Osteoblast (primary cell): Measurements from ENCODE around the gene MYBPC3. TPM values are rescaled to one million over a fixed set of nuclear protein-coding genes. Genes with fewer than 3 reads are reported as not detected.

Source experiments
- DNase-seq: peaks from one replicate; pipeline ENCODE4 v3.0.0; 2011; ENCODE audit warnings: low spot score, mixed read lengths; ENCODE audit not compliant: insufficient read length; ENCODE audit errors: missing footprints
- H2AFZ ChIP-seq: 2 replicates; pipeline ENCODE4 v1.6.0; 2011; ENCODE audit warnings: mild to moderate bottlenecking, low read length
- H3K27ac ChIP-seq: 2 replicates; pipeline ENCODE4 v1.5.1; 2011; ENCODE audit warnings: mild to moderate bottlenecking, low read depth, low read length, moderate library complexity
- H3K27me3 ChIP-seq: 2 replicates; pipeline ENCODE4 v1.6.0; 2012; ENCODE audit warnings: mild to moderate bottlenecking, control low read depth, inconsistent platforms, low read length, moderate library complexity; ENCODE audit not compliant: insufficient read depth
- H3K36me3 ChIP-seq: 2 replicates; pipeline ENCODE4 v1.5.1; 2011; ENCODE audit warnings: mild to moderate bottlenecking, low read length, control low read depth, moderate library complexity; ENCODE audit not compliant: insufficient read depth
- H3K4me1 ChIP-seq: 2 replicates; pipeline ENCODE4 v1.5.1; 2011; ENCODE audit warnings: mild to moderate bottlenecking, low read length, control low read depth, moderate library complexity; ENCODE audit not compliant: insufficient read depth
- H3K4me2 ChIP-seq: 2 replicates; pipeline ENCODE4 v1.6.0; 2011; ENCODE audit warnings: mild to moderate bottlenecking, low read length; ENCODE audit not compliant: insufficient read depth
- H3K4me3 ChIP-seq: fragments of 200-600 bp; sonication (generic); 3 replicates; pipeline ENCODE4 v1.5.1; 2012; ENCODE audit warnings: mild to moderate bottlenecking, low read length, inconsistent platforms; ENCODE audit not compliant: insufficient read depth
- H3K79me2 ChIP-seq: 2 replicates; pipeline ENCODE4 v1.6.0; 2012; ENCODE audit warnings: mild to moderate bottlenecking, low read length, control low read depth, inconsistent platforms; ENCODE audit not compliant: insufficient read depth
- H3K9me3 ChIP-seq: 2 replicates; pipeline ENCODE4 v1.5.1; 2011; ENCODE audit warnings: low read depth, low read length, control low read depth
- H4K20me1 ChIP-seq: 2 replicates; pipeline ENCODE4 v1.6.0; 2012; ENCODE audit warnings: mild to moderate bottlenecking, low read length, control low read depth; ENCODE audit not compliant: insufficient read depth
- CTCF ChIP-seq: IDR thresholded peaks from 2 replicates; pipeline ENCODE4 v1.5.1; 2011; ENCODE audit warnings: mild to moderate bottlenecking, low read depth, low read length, moderate library complexity; ENCODE audit errors: extremely low read depth
- total RNA-seq: library from RNA; depleted of rRNA; stranded (reverse); fragments of >200 nt; gene quantifications from 2 replicates; pipeline ENCODE4 v1.2.3, GENCODE V29; 2012

MYBPC3 gene
- total RNA-seq, 1 donor: not detected

- no peak overlapping the region for H3K27ac ChIP-seq
- H3K4me2 ChIP-seq: no peak overlapping the region
- H3K36me3 ChIP-seq: peaks cover 2% of the 10 kb centered on the region
- peak; percentile 44 for DNase-seq
- no peak for TF ChIP-seq CTCF
- H3K4me1 ChIP-seq: no peaks in the 10 kb centered on the region
- H3K27me3 ChIP-seq: no peaks in the 10 kb centered on the region
- H2AFZ ChIP-seq: no peak overlapping the region
- no peaks in the 10 kb centered on the region for H3K9me3 ChIP-seq
- H4K20me1 ChIP-seq: no peaks in the 10 kb centered on the region
- H3K79me2 ChIP-seq: no peaks in the 10 kb centered on the region
- no peak overlapping the region for H3K4me3 ChIP-seq
Observed at GRCh38 chr11:47333886-47334443, 18.5 kb downstream of the MYBPC3 start.

DNA sequence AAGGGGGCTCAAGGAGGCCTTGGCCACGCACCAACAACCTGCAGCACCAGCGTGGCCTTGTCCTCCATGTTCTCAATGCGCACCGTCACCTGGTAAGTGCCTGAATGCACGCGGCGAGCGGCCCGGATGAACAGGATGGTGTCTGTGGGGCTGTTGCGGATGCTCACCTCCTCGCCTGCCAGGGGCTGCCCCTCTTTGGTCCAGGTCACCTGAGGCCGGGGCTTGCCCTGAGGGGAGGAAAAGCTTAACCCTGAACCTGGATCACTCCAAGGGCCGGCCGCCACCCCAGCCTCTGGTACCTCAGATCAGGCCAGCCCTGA, 19.0 kb downstream of the MYBPC3 start:
- no peaks in the 10 kb centered on the region for H4K20me1 ChIP-seq
- H3K4me2 ChIP-seq: no peak overlapping the region
- no peak overlapping the region for H3K4me3 ChIP-seq
- no peak for TF ChIP-seq CTCF
- H3K27me3 ChIP-seq: no peaks in the 10 kb centered on the region
- no peaks in the 10 kb centered on the region for H3K4me1 ChIP-seq
- peaks cover 7% of the 10 kb centered on the region for H3K36me3 ChIP-seq
- no peaks in the 10 kb centered on the region for H3K79me2 ChIP-seq
- no peak overlapping the region for H3K27ac ChIP-seq
- no peak for DNase-seq
- no peak overlapping the region for H2AFZ ChIP-seq
- H3K9me3 ChIP-seq: no peaks in the 10 kb centered on the region

- TF ChIP-seq CTCF: no peak
- Histone ChIP-seq H2AFZ (no peak overlapping the region), H3K4me3 (no peak overlapping the region), H3K27ac (no peak overlapping the region), H3K4me1 (no peaks in the 10 kb centered on the region), H3K9me3 (no peaks in the 10 kb centered on the region), H3K27me3 (no peaks in the 10 kb centered on the region), H3K36me3 (peaks cover 13% of the 10 kb centered on the region), H4K20me1 (no peaks in the 10 kb centered on the region), H3K79me2 (no peaks in the 10 kb centered on the region), H3K4me2 (no peak overlapping the region)
- peak; percentile 88 for DNase-seq
Observed at GRCh38 chr11:47332791-47333525, 19.5 kb downstream of the MYBPC3 start.

- Histone ChIP-seq H4K20me1 (no peaks in the 10 kb centered on the region), H3K79me2 (no peaks in the 10 kb centered on the region), H3K4me1 (no peaks in the 10 kb centered on the region), H3K36me3 (peaks cover 15% of the 10 kb centered on the region), H3K9me3 (no peaks in the 10 kb centered on the region), H3K27me3 (no peaks in the 10 kb centered on the region), H3K4me3 (no peak overlapping the region), H3K4me2 (no peak overlapping the region), H2AFZ (no peak overlapping the region), H3K27ac (no peak overlapping the region)
- DNase-seq: peak; percentile 84
- no peak for TF ChIP-seq CTCF
Observed at GRCh38 chr11:47332303-47332711, 20.2 kb downstream of the MYBPC3 start.
